ENCODE data around the gene MGLL.

MGLL gene

DNA sequence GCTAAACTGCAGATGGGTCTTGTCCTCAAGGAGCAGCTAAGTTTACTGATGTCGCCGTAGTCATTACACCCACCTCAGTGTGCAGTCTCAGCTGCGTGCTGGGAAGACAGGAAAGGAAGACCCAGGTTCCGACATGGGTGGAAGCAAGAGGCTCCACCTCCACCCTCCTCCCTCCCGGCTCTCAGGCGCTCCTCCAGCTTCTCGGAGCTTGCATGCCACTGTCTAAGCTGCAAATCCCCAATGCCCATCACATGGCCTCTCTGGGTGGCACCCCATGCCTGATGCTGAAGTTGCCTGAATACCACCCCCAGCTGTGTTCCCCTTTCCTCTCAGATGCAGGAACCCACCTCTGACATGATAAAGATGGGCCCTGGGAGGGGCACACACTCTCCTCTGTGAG, 58.5 kb downstream of the MGLL start:
- Histone ChIP-seq H3K9me3 (no peaks in the 10 kb centered on the region), H3K27me3 (no peaks in the 10 kb centered on the region), H3K27ac (no peak overlapping the region), H3K36me3 (no peaks in the 10 kb centered on the region), H3K4me3 (ENCODE audit: low read depth in 1 of 2, low read length in 1 of 2) (no peak overlapping the region), H3K4me1 (ENCODE audit: control insufficient read depth in 1 of 2, insufficient read depth in 1 of 2, low read depth in 1 of 2, low read length in 1 of 2) (peaks cover 58 to 65% of the 10 kb centered on the region in 2 experiments)
- TF ChIP-seq CTCF (IDR thresholded peaks at IDR 0.05): no peak

DNA sequence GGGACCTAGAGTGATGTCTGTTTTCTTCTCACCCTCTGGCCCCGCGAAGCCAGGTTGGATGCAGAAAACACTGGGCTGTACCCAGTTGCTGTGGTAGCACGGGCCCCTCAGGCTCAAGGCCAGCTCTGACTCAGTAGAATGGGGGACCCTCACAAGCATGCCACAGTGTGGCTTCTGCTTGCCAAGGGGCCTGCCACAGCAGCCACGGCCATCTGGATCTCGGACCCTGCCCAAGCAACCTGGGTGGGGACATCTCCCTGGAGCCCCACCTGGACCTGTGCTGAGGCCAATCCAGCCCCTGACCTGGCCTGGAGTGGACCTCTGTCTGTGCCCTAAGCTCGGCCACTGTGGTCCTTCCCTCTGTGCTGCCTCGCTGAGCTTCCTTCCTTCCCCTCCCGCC, 59.0 kb downstream of the MGLL start:
- Histone ChIP-seq H3K4me3 (ENCODE audit: low read depth in 1 of 2, low read length in 1 of 2) (no peak overlapping the region), H3K9me3 (no peaks in the 10 kb centered on the region), H3K4me1 (ENCODE audit: control insufficient read depth in 1 of 2, insufficient read depth in 1 of 2, low read depth in 1 of 2, low read length in 1 of 2) (peaks cover 53 to 60% of the 10 kb centered on the region in 2 experiments), H3K27ac (no peak overlapping the region), H3K36me3 (no peaks in the 10 kb centered on the region), H3K27me3 (no peaks in the 10 kb centered on the region)
- TF ChIP-seq CTCF (IDR thresholded peaks at IDR 0.05): no peak

DNA sequence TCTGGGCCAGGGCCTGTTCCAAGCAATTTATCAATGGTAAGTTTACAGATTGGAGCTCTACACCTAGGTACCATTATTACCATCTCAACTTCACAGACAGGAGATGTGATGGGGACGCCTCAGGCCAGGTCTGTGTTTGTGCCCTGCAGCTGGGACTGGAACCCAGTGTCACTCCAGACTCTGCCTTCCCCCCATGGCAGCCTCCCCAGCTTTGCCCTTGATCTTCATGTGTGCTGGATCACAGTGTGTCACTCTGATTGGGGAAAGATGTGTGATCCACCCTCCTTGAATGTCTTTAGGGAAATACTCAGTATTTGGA, 59.6 kb downstream of the MGLL start:
- H3K4me1 ChIP-seq (ENCODE audit: control insufficient read depth in 1 of 2, insufficient read depth in 1 of 2, low read depth in 1 of 2, low read length in 1 of 2): peaks cover 47 to 56% of the 10 kb centered on the region in 2 experiments
- no peaks in the 10 kb centered on the region for H3K36me3 ChIP-seq

DNA sequence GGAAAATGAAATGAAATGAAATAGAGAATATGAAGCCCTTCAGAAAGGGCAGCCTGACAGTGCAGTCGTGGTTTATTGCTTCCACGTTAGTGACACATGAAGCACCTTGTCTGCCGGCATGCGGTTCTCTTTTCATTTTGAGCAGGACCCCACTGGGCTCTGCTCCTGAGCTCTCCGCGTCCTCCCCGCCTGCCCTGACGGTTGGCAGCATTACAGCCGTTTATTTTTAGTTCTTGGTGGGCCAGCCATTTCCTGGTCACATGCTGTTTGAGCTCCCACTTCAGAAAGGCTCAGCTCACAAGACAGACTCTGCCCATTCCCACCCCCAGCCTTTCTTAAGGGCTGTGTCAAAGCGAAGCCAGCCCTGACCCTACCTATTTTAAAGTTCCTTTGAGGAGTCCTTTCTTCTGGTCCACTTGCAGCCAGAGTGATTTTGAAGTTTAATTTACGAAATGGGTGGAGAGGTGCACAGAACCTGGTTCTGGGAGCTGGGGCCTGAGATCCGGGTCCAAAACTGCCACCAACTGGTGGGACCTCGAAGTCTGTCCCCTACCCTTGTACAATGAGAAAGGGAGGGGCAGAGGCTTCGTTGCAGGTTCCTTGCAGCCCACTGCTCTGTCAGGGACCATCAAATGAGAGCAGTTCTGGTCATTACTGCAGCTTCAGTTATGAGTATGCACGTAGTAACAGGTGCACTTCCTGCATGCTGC, 60.1 kb downstream of the MGLL start:
- no peaks in the 10 kb centered on the region for H3K36me3 ChIP-seq
- no peak for TF ChIP-seq CTCF (IDR thresholded peaks at IDR 0.05)
- peak overlapping the region in 1 of 2 experiments; percentile 53 for H3K4me3 ChIP-seq (ENCODE audit: low read depth in 1 of 2, low read length in 1 of 2)
- H3K27ac ChIP-seq: no peak overlapping the region
- H3K9me3 ChIP-seq: no peaks in the 10 kb centered on the region
- H3K27me3 ChIP-seq: no peaks in the 10 kb centered on the region
- H3K4me1 ChIP-seq (ENCODE audit: control insufficient read depth in 1 of 2, insufficient read depth in 1 of 2, low read depth in 1 of 2, low read length in 1 of 2): peaks cover 45 to 51% of the 10 kb centered on the region in 2 experiments

More for the DNA sequence above, 59.6 kb downstream of the MGLL start:
- H3K9me3 ChIP-seq: no peaks in the 10 kb centered on the region
- no peaks in the 10 kb centered on the region for H3K27me3 ChIP-seq
- no peak for TF ChIP-seq CTCF (IDR thresholded peaks at IDR 0.05)
- H3K27ac ChIP-seq: no peak overlapping the region
- H3K4me3 ChIP-seq (ENCODE audit: low read depth in 1 of 2, low read length in 1 of 2): no peak overlapping the region

GRCh38 chr3:127761441-127761801, 60.9 kb downstream of the MGLL start:
- H3K4me1 ChIP-seq (ENCODE audit: control insufficient read depth in 1 of 2, insufficient read depth in 1 of 2, low read depth in 1 of 2, low read length in 1 of 2): peaks cover 37 to 43% of the 10 kb centered on the region in 2 experiments
- no peaks in the 10 kb centered on the region for H3K9me3 ChIP-seq
- H3K27ac ChIP-seq: no peak overlapping the region

More at GRCh38 chr3:127761441-127761801, 60.9 kb downstream of the MGLL start:
- Histone ChIP-seq H3K36me3 (no peaks in the 10 kb centered on the region), H3K4me3 (ENCODE audit: low read depth in 1 of 2, low read length in 1 of 2) (peak overlapping the region in 1 of 2 experiments; percentile 53), H3K27me3 (no peaks in the 10 kb centered on the region)
- TF ChIP-seq CTCF (IDR thresholded peaks at IDR 0.05): no peak
